HG02678 (cell line): ENCODE results near the gene GH1.
"Not testable (repeated sequence)": the region's sequence is repeated elsewhere in the genome, so short reads cannot be mapped to it uniquely, and the experiment has no call there.

ENCODE experiments used
- ATAC-seq: cut with Tn5 transposase; IDR thresholded peaks from one replicate; pipeline ENCODE4 v1.9.1; 2021; ENCODE audit warnings: mild to moderate bottlenecking, moderate library complexity; ENCODE audit not compliant: unreplicated experiment

Gene GH1

GRCh38 chr17:63898899-63899798 lies 19.5 kb downstream of the GH1 start:
- not testable (repeated sequence) for ATAC-seq

- ATAC-seq: not testable (repeated sequence)
These were observed 21.9 kb downstream of the GH1 start, which contains the start of gene CSH1 for GRCh38 chr17:63896524-63897354. Gene CSH1, minus strand, starts transcription at chr17:63896574. Its CDS starts 63 bp downstream, at chr17:63896511.

GRCh38 chr17:63894821-63895220 lies 23.8 kb downstream of the GH1 start:
- not testable (repeated sequence) for ATAC-seq

GRCh38 chr17:63894021-63894420 lies 24.6 kb downstream of the GH1 start:
- ATAC-seq: not testable (repeated sequence)

GRCh38 chr17:63892316-63893037 lies 26.2 kb downstream of the GH1 start:
- not testable (repeated sequence) for ATAC-seq

- not testable (repeated sequence) for ATAC-seq
These were observed 29.4 kb downstream of the GH1 start for GRCh38 chr17:63889026-63889848.

GRCh38 chr17:63885119-63885518 lies 33.5 kb downstream of the GH1 start:
- not testable (repeated sequence) for ATAC-seq

GRCh38 chr17:63882626-63883126 lies 36.0 kb downstream of the GH1 start:
- ATAC-seq: not testable (repeated sequence)

- ATAC-seq: no peak
These were observed 36.6 kb downstream of the GH1 start, which contains the start of gene GH2 for GRCh38 chr17:63881935-63882601. Gene GH2, minus strand, starts transcription at chr17:63881944. Its CDS starts 143 bp downstream, at chr17:63881801.

- not testable (repeated sequence) for ATAC-seq
These were observed 37.3 kb downstream of the GH1 start for GRCh38 chr17:63881337-63881736.

GRCh38 chr17:63880706-63881105 lies 37.9 kb downstream of the GH1 start:
- ATAC-seq: no peak

- not testable (repeated sequence) for ATAC-seq
These were observed 40.2 kb downstream of the GH1 start for GRCh38 chr17:63878413-63878812.

- ATAC-seq: not testable (repeated sequence)
These were observed 43.9 kb downstream of the GH1 start for GRCh38 chr17:63874693-63875092.

GRCh38 chr17:63874061-63874626 lies 44.5 kb downstream of the GH1 start:
- not testable (repeated sequence) for ATAC-seq

- ATAC-seq: not testable (repeated sequence)
These were observed 45.1 kb downstream of the GH1 start, which contains the start of gene CSH2 for GRCh38 chr17:63873577-63873976. Gene CSH2, minus strand, starts transcription at chr17:63873677. Its CDS starts 63 bp downstream, at chr17:63873614.

- not testable (repeated sequence) for ATAC-seq
These were observed 46.8 kb downstream of the GH1 start for GRCh38 chr17:63871646-63872365.

GRCh38 chr17:63870292-63870665 lies 48.4 kb downstream of the GH1 start:
- not testable (repeated sequence) for ATAC-seq
